NK-92 (cell line): Measurements from ENCODE around the gene GPC4.
"Not testable (repeated sequence)": the region's sequence is repeated elsewhere in the genome, so short reads cannot be mapped to it uniquely, and the experiment has no call there.

Source experiments
- DNase-seq: peaks from one replicate; lab custom pipeline; 2025; ENCODE audit not compliant: unreplicated experiment; lab: John Stamatoyannopoulos, UW

The GPC4 gene

GRCh38 chrX:133307637-133308498 is 107.4 kb downstream of the GPC4 start:
- no peak for DNase-seq

- no peak for DNase-seq
Observed at GRCh38 chrX:133307094-133307493, 108.2 kb downstream of the GPC4 start.

GRCh38 chrX:133306316-133306715 is 109.0 kb downstream of the GPC4 start:
- no peak for DNase-seq

DNA sequence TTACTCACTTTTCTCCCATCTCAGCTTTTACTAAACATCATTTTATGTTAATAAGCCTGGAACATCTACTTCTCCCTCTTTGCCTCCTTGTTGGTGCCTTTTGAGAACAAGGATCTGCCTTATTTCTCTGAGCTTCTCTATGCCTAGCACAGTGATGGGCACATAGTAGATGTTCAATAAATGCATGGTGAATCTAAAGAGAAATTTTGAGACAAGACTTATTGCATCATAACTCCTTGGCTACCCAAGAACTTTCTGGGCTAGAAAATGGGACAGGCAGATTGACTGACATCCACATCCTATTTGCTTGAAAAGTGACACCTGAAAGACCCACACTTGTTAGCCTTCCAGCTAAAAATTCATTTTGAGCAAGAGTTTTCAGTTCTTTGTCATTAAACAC is 109.9 kb downstream of the GPC4 start:
- DNase-seq, result no peak

- DNase-seq, result no peak
Observed at GRCh38 chrX:133302775-133303445, 112.4 kb downstream of the GPC4 start.

- no peak for DNase-seq
Observed at GRCh38 chrX:133300591-133300990, 114.7 kb downstream of the GPC4 start.

GRCh38 chrX:133297284-133297683 is 118.0 kb downstream of the GPC4 start:
- no peak for DNase-seq

GRCh38 chrX:133294126-133294525 is 121.2 kb downstream of the GPC4 start:
- DNase-seq, result no peak

- no peak for DNase-seq
Observed at GRCh38 chrX:133290076-133290475, 125.2 kb downstream of the GPC4 start.

DNA sequence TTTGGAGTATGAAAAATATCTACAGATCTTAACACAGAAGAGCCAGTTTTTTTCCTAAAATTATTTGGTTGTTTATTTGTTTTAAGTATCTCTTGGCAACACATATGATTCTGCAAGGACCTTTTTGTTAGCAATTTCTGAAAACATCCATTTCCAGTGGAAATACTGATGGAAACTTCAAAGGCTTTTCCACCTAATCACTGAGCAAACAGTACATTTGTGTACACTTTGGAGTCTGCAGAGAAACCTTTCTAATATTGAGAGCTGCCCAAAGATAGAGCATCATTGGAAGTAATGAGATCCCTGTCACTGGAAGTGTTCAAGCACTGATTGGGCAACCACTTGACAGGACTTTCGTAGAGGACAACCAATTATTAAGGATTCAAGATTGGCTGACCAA is 127.4 kb downstream of the GPC4 start:
- no peak for DNase-seq

DNA sequence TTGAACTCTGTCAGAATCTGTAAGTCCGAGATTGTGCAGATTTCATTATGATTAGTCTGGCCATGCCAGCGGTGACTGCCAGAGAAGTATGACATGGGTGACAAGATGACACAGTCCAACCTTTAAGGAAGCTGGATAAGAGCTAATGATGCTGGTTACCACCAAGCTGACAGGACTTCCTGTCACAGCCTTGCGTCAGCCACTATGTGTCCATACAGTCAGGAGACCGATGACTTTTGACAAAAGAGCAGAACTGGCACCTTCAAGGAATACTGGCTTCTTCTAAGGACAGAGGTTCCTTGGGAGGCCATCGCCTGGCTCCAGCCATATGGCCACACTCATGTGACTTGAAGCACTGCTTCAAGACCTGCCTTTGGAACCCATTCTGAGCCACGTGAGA is 129.9 kb downstream of the GPC4 start:
- DNase-seq, result no peak

GRCh38 chrX:133279112-133279730 is 136.1 kb downstream of the GPC4 start:
- not testable (repeated sequence) for DNase-seq

GRCh38 chrX:133273180-133273579 is 142.1 kb downstream of the GPC4 start:
- no peak for DNase-seq

DNA sequence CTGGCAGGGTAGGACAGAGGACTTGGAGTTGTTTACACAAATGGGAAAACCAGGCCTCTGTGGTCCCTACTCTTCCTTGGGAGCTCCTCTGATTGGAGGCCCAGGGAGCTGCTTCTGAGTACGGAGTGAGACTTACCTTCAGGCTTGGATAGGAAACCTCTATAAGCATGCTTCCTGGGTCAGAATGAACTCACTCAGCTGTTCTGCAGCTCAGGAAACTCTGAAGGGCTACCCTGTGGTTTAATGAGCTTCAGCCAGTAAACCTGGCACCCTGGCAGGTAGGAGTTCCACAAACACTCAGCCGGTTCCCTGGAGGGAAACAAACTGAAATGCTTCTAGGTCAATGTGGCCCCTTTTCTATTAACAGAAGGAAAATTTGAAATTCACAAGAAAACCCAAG is 146.1 kb downstream of the GPC4 start:
- no peak for DNase-seq

DNA sequence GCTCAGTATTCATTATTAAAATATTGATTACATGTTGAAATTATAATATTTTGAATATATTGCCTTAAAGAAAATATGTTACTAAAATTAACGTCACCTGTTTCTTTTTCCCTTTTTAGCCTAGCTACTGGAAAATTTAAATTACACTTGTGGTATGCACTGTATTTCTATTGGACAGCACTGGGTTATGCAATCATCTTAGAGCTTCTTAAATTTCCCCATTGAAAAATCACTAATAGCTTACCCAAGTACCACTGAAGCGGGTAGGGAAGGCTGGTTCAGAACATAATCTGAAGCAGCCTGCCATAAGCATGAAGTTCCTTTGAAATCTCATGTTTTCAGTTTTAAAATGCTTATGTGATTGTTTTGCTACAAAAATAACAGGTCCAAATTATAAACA is 147.7 kb downstream of the GPC4 start:
- no peak for DNase-seq

DNA sequence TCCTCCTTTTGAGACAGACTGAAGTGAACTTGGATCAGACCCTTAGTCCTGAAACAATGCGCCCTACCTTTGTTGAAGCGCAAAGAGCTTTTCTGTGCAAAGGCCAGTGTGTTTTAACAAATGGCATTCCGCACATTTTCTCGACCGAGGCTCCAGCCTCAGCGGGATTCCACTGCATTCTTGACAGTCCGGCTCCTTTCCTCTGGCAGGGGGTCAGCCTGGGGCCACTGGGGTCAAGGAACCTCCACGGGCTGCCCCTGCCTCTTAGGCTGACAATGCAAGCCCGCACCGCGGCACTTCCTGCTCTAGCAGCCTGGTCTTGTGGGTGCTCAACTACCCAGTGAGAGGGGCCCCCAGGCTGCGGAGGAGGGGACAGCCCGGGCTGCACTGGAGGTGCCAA is 150.0 kb downstream of the GPC4 start:
- DNase-seq, result no peak

- DNase-seq, result no peak
Observed at GRCh38 chrX:133258481-133258880, 156.8 kb downstream of the GPC4 start.

DNA sequence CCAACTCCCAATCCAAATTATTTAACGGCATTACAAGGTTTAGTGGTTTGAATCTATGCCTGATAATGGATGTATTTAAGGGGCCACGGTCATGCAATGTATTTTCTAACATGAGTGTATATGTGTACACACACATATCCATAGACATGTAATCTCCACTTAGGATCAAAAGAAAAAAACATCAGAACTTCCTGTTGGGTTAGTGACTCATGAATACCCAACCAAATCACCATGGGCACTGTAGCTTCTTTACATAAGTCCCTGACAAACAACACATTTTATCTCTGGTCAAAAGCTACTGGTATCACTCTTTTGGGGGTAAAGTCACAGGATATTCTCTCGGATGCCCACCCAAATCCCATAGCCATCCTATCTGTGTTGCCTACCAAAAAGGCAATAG is 160.6 kb downstream of the GPC4 start:
- no peak for DNase-seq

GRCh38 chrX:133251204-133251603 is 164.1 kb downstream of the GPC4 start:
- DNase-seq, result no peak

GRCh38 chrX:133250184-133251100 is 164.8 kb downstream of the GPC4 start:
- DNase-seq, result no peak
